GM12878 (cell line): ENCODE results near the gene CCNB1. TPM values are rescaled to one million over a fixed set of nuclear protein-coding genes. Genes with fewer than 3 reads are reported as not detected.

Experiments
- ATAC-seq: fragments of 200-7000 bp; cut with Tn5 transposase; 3 replicates; pipeline ENCODE4 v1.9.1; 2020; ENCODE audit warnings: mild to moderate bottlenecking, moderate library complexity
- BruUV-seq: library from RNA; stranded (reverse); fragments of 400-500 nt; replicated peaks from 2 replicates; lab custom pipeline; 2021; lab: Mats Ljungman, UMichigan
- CTCF ChIA-PET: fragments of 300-600 bp; sonication (Branson Sonifier 250); formaldehyde crosslinking; extraction: SDS; loops from one replicate; lab custom pipeline; 2021; ENCODE audit warnings: inconsistent platforms; lab: Yijun Ruan, JAX
- POLR2A ChIA-PET: fragments of 350-600 bp; formaldehyde crosslinking; extraction: SDS; loops from one replicate; lab custom pipeline; 2021; ENCODE audit warnings: inconsistent platforms; lab: Charles Lee
- RAD21 ChIA-PET: fragments of 300-600 bp; sonication (Branson Sonifier 250); formaldehyde crosslinking; loops from one replicate; lab custom pipeline; 2023; ENCODE audit warnings: antibody characterized with exemption; ENCODE audit not compliant: unreplicated experiment; lab: Charles Lee
- SMC1A ChIA-PET: fragments of 300-600 bp; sonication (Branson Sonifier 250); formaldehyde crosslinking; loops from one replicate; lab custom pipeline; 2023; ENCODE audit not compliant: unreplicated experiment, uncharacterized antibody; lab: Charles Lee
- DNase-seq: peaks from one replicate; pipeline ENCODE4 v3.0.0-alpha.2; 2011; ENCODE audit warnings: low read depth, low spot score
- FAIRE-seq: peaks from 3 replicates; lab custom pipeline; 2011; peaks lifted over from hg19 to GRCh38; lab: Jason Lieb, UNC
- H2AFZ ChIP-seq: 2 replicates; pipeline ENCODE4 v1.6.0; 2011; ENCODE audit warnings: low read depth, low read length, control low read depth; ENCODE audit not compliant: control insufficient read depth
- H3K27ac ChIP-seq: 2 replicates; pipeline ENCODE4 v1.5.1; 2011; ENCODE audit warnings: control low read depth; ENCODE audit not compliant: control insufficient read depth, insufficient read depth
- H3K27me3 ChIP-seq, 2 experiments: replicated peaks in 1 of 2; 2 replicates each; pipeline versions ENCODE4 v1.6.0 to v1.6.1; 2011; ENCODE audit warnings: low read length in 1 of 2; ENCODE audit not compliant: control insufficient read depth in 2 of 2, insufficient read depth in 2 of 2
- H3K36me3 ChIP-seq, 2 experiments: 2 replicates each; pipeline ENCODE4 v1.5.1; 2011; ENCODE audit warnings: low read length in 1 of 2; ENCODE audit not compliant: control insufficient read depth in 2 of 2, insufficient read depth in 2 of 2
- H3K4me1 ChIP-seq: 2 replicates; pipeline ENCODE4 v1.6.1; 2011; ENCODE audit warnings: mild to moderate bottlenecking, low read length, moderate library complexity, mixed read lengths; ENCODE audit not compliant: control insufficient read depth, insufficient read depth
- H3K4me2 ChIP-seq: 2 replicates; pipeline ENCODE4 v1.6.0; 2011; ENCODE audit warnings: control low read depth; ENCODE audit not compliant: control insufficient read depth, insufficient read depth
- H3K4me3 ChIP-seq: fragments of 200-600 bp; sonication (generic); 2 replicates; pipeline ENCODE4 v1.5.1; 2016
- H3K79me2 ChIP-seq: 2 replicates; pipeline ENCODE4 v1.6.0; 2011; ENCODE audit warnings: low read length; ENCODE audit not compliant: control insufficient read depth, insufficient read depth
- H3K9ac ChIP-seq: 2 replicates; pipeline ENCODE4 v1.8.0; 2011; ENCODE audit warnings: low read length, control low read depth, mixed read lengths; ENCODE audit not compliant: control insufficient read depth, insufficient read depth
- H3K9me3 ChIP-seq: replicated peaks from 3 replicates; pipeline ENCODE4 v1.5.1; 2011; ENCODE audit warnings: mild to moderate bottlenecking, low read length; ENCODE audit not compliant: control insufficient read depth, insufficient read depth
- H4K20me1 ChIP-seq: 2 replicates; pipeline ENCODE4 v1.6.0; 2011; ENCODE audit not compliant: control insufficient read depth, insufficient read depth
- CHD2 ChIP-seq: IDR thresholded peaks from 2 replicates; pipeline ENCODE4 v1.6.1; 2011; ENCODE audit warnings: low read depth, low read length, improper control_type of control experiment, borderline replicate concordance
- MYB ChIP-seq: fragments of 150-350 bp; IDR thresholded peaks from 2 replicates; pipeline ENCODE4 v1.6.1; 2014; ENCODE audit warnings: mild to moderate bottlenecking, low read depth, low read length, borderline replicate concordance
- NBN ChIP-seq: fragments of 450-650 bp; IDR thresholded peaks from 2 replicates; pipeline ENCODE4 v1.6.1; 2016
- NR2C1 ChIP-seq: fragments of 450-650 bp; IDR thresholded peaks from 2 replicates; pipeline ENCODE4 v1.6.1; 2017; ENCODE audit warnings: antibody characterized with exemption, mild to moderate bottlenecking, moderate library complexity
- PML ChIP-seq: IDR thresholded peaks from 2 replicates; pipeline ENCODE4 v1.6.1; 2012; ENCODE audit warnings: low read length, inconsistent platforms
- RBBP5 ChIP-seq: fragments of 200-600 bp; sonication (generic); conservative IDR thresholded peaks from 2 replicates; pipeline ENCODE4 v1.6.1; 2016
- SPI1 ChIP-seq: IDR thresholded peaks from 2 replicates; pipeline ENCODE4 v1.6.1; 2011; ENCODE audit warnings: low read depth, mild to moderate bottlenecking, low read length, moderate library complexity, borderline replicate concordance; ENCODE audit not compliant: insufficient read depth
- WGBS: methylation state at CpG from one replicate; pipeline ENCODE4 v1.1.6; 2016; ENCODE audit warnings: low lambda C conversion rate; ENCODE audit not compliant: insufficient replicate concordance, insufficient coverage; ENCODE audit errors: missing lambda C conversion rate; 5-methylcytosine and 5-hydroxymethylcytosine counted together
- in situ Hi-C: fragments of 300-500 bp; cut with MboI; formaldehyde crosslinking; loops from 9 replicates; pipeline ENCODE4 v1.14.3; 2018; ENCODE audit warnings: mixed read lengths
- intact Hi-C: fragments of 100-400 bp; cut with micrococcal nuclease; formaldehyde crosslinking; loops from one replicate; pipeline ENCODE4 v1.14.2; 2022; ENCODE audit not compliant: unreplicated experiment
- polyA plus RNA-seq, 11 experiments: library from polyadenylated mRNA; depleted of rRNA in 4 of 11; unstranded in 6 of 11; stranded (reverse) in 5 of 11; fragments of >200 nt; fragmentation: Nextera tagmentation in 4 of 11; fragmentation: Illumina TruSeq in 1 of 11; extraction: Ambion mirVana in 4 of 11; extraction: Trizol in 1 of 11; gene quantifications; 1 replicate in 1 of 11; 2 replicates in 10 of 11; pipeline versions ENCODE4 v1.2.1 to v1.2.3, GENCODE V29; 2011 to 2016; ENCODE audit warnings: inconsistent platforms in 2 of 11, missing spikeins in 2 of 11, low read depth in 1 of 11
- total RNA-seq, 4 experiments: library from RNA; depleted of rRNA in 3 of 4; stranded (reverse); fragments of >200 nt in 3 of 4; fragmentation: Illumina TruSeq in 1 of 4; extraction: Trizol in 1 of 4; gene quantifications; 2 replicates each; pipeline versions ENCODE4 v1.2.1 to v1.2.3, GENCODE V29; 2013 to 2021
- TF ChIP-seq, protein P1 (sequence below): fragments of 450-650 bp; formaldehyde crosslinking; IDR thresholded peaks from 2 replicates; pipeline ENCODE4 v1.4.0; 2020; ENCODE audit warnings: mild to moderate bottlenecking, moderate library complexity
- TF ChIP-seq, protein P2 (sequence below): fragments of 450-650 bp; IDR thresholded peaks from 2 replicates; pipeline ENCODE4 v1.6.1; 2018; ENCODE audit warnings: borderline replicate concordance, mild to moderate bottlenecking; ENCODE audit not compliant: partially characterized antibody

Gene CCNB1
- total and polyA plus RNA-seq, 10 of the 15 experiments (the other 5 are each of a cell fraction or from before 2014, with no cell fraction given) = 148 to 403 (median 210) TPM

DNA sequence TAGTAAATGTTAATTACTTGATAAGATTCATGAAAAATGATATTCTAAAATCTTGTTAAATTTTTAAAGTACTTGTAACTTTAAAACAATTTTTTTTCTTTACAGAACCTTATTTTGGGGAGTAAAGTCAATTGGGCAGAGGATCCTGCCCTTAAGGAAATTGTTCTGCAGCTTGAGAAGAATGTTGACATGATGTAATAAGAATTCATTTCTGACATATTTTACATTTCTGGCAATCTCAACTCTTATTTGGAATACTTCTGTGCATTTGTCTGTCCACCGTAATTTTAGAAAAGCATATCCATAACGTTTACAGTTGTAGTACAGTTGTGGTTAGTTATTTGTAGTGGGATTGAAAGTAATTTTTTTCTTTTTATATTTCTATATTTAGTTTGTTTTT, 42.7 kb downstream of the CCNB1 start (continued):
- TF ChIP-seq SPI1 = no peak
- no peak for TF ChIP-seq PML
- no peak for TF ChIP-seq NR2C1
- no peak for TF ChIP-seq NBN
- no peak for TF ChIP-seq MYB
- no peak for TF ChIP-seq CHD2
- TF ChIP-seq, protein P1, sequence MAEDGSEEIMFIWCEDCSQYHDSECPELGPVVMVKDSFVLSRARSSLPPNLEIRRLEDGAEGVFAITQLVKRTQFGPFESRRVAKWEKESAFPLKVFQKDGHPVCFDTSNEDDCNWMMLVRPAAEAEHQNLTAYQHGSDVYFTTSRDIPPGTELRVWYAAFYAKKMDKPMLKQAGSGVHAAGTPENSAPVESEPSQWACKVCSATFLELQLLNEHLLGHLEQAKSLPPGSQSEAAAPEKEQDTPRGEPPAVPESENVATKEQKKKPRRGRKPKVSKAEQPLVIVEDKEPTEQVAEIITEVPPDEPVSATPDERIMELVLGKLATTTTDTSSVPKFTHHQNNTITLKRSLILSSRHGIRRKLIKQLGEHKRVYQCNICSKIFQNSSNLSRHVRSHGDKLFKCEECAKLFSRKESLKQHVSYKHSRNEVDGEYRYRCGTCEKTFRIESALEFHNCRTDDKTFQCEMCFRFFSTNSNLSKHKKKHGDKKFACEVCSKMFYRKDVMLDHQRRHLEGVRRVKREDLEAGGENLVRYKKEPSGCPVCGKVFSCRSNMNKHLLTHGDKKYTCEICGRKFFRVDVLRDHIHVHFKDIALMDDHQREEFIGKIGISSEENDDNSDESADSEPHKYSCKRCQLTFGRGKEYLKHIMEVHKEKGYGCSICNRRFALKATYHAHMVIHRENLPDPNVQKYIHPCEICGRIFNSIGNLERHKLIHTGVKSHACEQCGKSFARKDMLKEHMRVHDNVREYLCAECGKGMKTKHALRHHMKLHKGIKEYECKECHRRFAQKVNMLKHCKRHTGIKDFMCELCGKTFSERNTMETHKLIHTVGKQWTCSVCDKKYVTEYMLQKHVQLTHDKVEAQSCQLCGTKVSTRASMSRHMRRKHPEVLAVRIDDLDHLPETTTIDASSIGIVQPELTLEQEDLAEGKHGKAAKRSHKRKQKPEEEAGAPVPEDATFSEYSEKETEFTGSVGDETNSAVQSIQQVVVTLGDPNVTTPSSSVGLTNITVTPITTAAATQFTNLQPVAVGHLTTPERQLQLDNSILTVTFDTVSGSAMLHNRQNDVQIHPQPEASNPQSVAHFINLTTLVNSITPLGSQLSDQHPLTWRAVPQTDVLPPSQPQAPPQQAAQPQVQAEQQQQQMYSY = no peak

DNA sequence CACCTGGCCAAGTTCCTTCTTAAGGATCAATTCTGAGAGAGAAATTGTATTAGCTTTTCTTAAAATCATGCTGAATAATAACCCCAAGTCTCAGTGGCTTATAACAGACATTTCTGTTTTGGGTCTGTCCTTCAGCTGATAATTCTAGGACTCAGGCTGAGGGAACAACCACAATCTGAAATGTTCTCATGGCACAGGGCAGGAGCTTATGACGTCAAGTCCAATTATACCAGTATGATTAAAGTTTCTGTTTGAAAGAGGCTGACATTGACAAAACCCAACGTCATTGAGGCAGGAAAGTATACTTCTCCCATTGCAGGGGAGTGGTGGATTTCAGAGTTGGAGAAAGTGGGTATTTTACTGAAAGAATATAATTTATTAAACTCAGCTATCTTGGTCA, 44.2 kb downstream of the CCNB1 start:
- RAD21 ChIA-PET = no interaction called here
- CTCF ChIA-PET = interaction anchor here (0.6 to 1.6 kb wide), 4 partner anchors 11 to 124 kb away, joined by 3 to 5 read pairs (median 3); partner anchors contain the start of gene SLC30A5
- SMC1A ChIA-PET = interaction anchor here (0.7 to 1.9 kb wide), 3 partner anchors 10 to 124 kb away, joined by 3 to 4 read pairs (median 3); no protein-coding TSS in a partner anchor
- H4K20me1 ChIP-seq = no peaks in the 10 kb centered on the region
- no peaks in the 10 kb centered on the region for H3K79me2 ChIP-seq
- no peaks in the 10 kb centered on the region for H3K9me3 ChIP-seq
- in situ Hi-C loops (no loop called here), intact Hi-C loops (no loop called here)
- ATAC-seq = no peak
- 0 out of 4 replicates have a peak, but pooled peaks cover 0 to 3% of the 10 kb centered on the region in 2 experiments for H3K36me3 ChIP-seq
- no TSS peak for BruUV-seq
- H3K27ac ChIP-seq = no peak overlapping the region
- H3K9ac ChIP-seq = no peak overlapping the region
- TF ChIP-seq RBBP5 = no peak
- TF ChIP-seq, protein P2, sequence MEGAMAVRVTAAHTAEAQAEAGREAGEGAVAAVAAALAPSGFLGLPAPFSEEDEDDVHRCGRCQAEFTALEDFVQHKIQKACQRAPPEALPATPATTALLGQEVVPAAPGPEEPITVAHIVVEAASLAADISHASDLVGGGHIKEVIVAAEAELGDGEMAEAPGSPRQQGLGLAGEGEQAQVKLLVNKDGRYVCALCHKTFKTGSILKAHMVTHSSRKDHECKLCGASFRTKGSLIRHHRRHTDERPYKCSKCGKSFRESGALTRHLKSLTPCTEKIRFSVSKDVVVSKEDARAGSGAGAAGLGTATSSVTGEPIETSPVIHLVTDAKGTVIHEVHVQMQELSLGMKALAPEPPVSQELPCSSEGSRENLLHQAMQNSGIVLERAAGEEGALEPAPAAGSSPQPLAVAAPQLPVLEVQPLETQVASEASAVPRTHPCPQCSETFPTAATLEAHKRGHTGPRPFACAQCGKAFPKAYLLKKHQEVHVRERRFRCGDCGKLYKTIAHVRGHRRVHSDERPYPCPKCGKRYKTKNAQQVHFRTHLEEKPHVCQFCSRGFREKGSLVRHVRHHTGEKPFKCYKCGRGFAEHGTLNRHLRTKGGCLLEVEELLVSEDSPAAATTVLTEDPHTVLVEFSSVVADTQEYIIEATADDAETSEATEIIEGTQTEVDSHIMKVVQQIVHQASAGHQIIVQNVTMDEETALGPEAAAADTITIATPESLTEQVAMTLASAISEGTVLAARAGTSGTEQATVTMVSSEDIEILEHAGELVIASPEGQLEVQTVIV = no peak
- POLR2A ChIA-PET = interaction anchor here (0.5 to 1.0 kb wide), 5 partner anchors 22 to 194 kb away, joined by 3 to 8 read pairs (median 6); partner anchors contain the start of gene CENPH
- H3K4me1 ChIP-seq = no peaks in the 10 kb centered on the region
- no peaks in the 10 kb centered on the region for H3K27me3 ChIP-seq
- DNase-seq = no peak
- H2AFZ ChIP-seq = no peak overlapping the region
- H3K4me3 ChIP-seq = no peak overlapping the region
- no peak for FAIRE-seq
- WGBS = 82% methylated on average over 2 of the region's 2 CpGs
- H3K4me2 ChIP-seq = no peak overlapping the region
